HepG2 (cell line): ENCODE data around the gene PCDHGC5. TPM values are rescaled to one million over a fixed set of nuclear protein-coding genes. Genes with fewer than 3 reads are reported as not detected.

Experiments
- ATAC-seq: fragments of 200-7000 bp; cut with Tn5 transposase; 3 replicates; pipeline ENCODE4 v1.9.1; 2020; ENCODE audit warnings: mild to moderate bottlenecking, moderate library complexity
- BruUV-seq: library from RNA; stranded (reverse); fragments of 400-500 nt; replicated peaks from 2 replicates; lab custom pipeline; 2021; lab: Mats Ljungman, UMichigan
- CTCF ChIA-PET: fragments of 300-600 bp; formaldehyde crosslinking; extraction: SDS; loops from one replicate; lab custom pipeline; 2021; ENCODE audit warnings: low total read pairs, inconsistent platforms, low intra/inter-chr PET ratio; lab: Yijun Ruan, JAX
- POLR2A ChIA-PET: fragments of 350-600 bp; sonication (Branson Sonifier 250); formaldehyde crosslinking; loops from one replicate; lab custom pipeline; 2020; ENCODE audit warnings: antibody characterized with exemption, inconsistent platforms; lab: Yijun Ruan, JAX
- DNase-seq: peaks from one replicate; pipeline ENCODE4 v3.0.0-alpha.2; 2015; ENCODE audit warnings: low spot score
- FAIRE-seq: peaks from 3 replicates; lab custom pipeline; 2011; peaks lifted over from hg19 to GRCh38; lab: Jason Lieb, UNC
- H2AFZ ChIP-seq: one replicate; pipeline ENCODE4 v1.6.1; 2011; ENCODE audit warnings: low read length, inconsistent platforms
- H3K27ac ChIP-seq: fragments of 300-600 bp; 3 replicates; pipeline ENCODE4 v1.8.0; 2011; ENCODE audit warnings: mixed run types, mild to moderate bottlenecking, mixed read lengths, low read length, inconsistent platforms; ENCODE audit not compliant: insufficient read depth; ENCODE audit errors: extremely low read length
- H3K27me3 ChIP-seq, 2 experiments: fragments of 200-600 bp in 1 of 2; 2 replicates in 1 of 2; 3 replicates in 1 of 2; pipeline versions ENCODE4 v1.6.0 to v1.8.0; 2011; ENCODE audit warnings: low read length in 2 of 2, mild to moderate bottlenecking in 2 of 2, moderate library complexity in 2 of 2, inconsistent platforms in 1 of 2; ENCODE audit not compliant: insufficient read depth in 2 of 2, control insufficient read depth in 1 of 2
- H3K36me3 ChIP-seq, 2 experiments: fragments of 200-600 bp in 1 of 2; replicated peaks in 1 of 2; 2 replicates in 1 of 2; 3 replicates in 1 of 2; pipeline versions ENCODE4 v1.5.1 to v1.8.0; 2011; ENCODE audit warnings: low read length in 2 of 2, inconsistent platforms in 1 of 2; ENCODE audit not compliant: insufficient read depth in 2 of 2, control insufficient read depth in 1 of 2
- H3K4me1 ChIP-seq: 2 replicates; pipeline ENCODE4 v1.5.1; 2012; ENCODE audit warnings: low read length, inconsistent platforms; ENCODE audit not compliant: insufficient read depth
- H3K4me2 ChIP-seq: 2 replicates; pipeline ENCODE4 v1.6.0; 2011; ENCODE audit warnings: low read depth, low read length, inconsistent platforms
- H3K4me3 ChIP-seq, 3 experiments: fragments of 200-600 bp in 1 of 3; sonication (generic), shearing (Covaris generic) in 1 of 3; replicated peaks in 1 of 3; 2 replicates each; pipeline ENCODE4 v1.5.1; 2011 to 2016; ENCODE audit warnings: low read length in 3 of 3, inconsistent platforms in 2 of 3, low read depth in 2 of 3, mild to moderate bottlenecking in 2 of 3, control low read depth in 1 of 3, mixed read lengths in 1 of 3; ENCODE audit not compliant: insufficient read depth in 1 of 3
- H3K79me2 ChIP-seq: one replicate; pipeline ENCODE4 v1.6.1; 2011; ENCODE audit warnings: low read length, inconsistent platforms; ENCODE audit not compliant: insufficient read depth
- H3K9ac ChIP-seq: 2 replicates; pipeline ENCODE4 v1.6.0; 2011; ENCODE audit warnings: mild to moderate bottlenecking, low read depth, low read length, inconsistent platforms; ENCODE audit not compliant: insufficient read depth
- H3K9me3 ChIP-seq: 2 replicates; pipeline ENCODE4 v1.5.1; 2012; ENCODE audit warnings: mild to moderate bottlenecking, low read length
- H4K20me1 ChIP-seq: 2 replicates; pipeline ENCODE4 v1.6.0; 2011; ENCODE audit warnings: inconsistent platforms, mild to moderate bottlenecking, low read length, moderate library complexity; ENCODE audit not compliant: insufficient read depth
- ATRX ChIP-seq: sonication (generic); formaldehyde crosslinking; IDR thresholded peaks from 2 replicates; pipeline ENCODE4 v1.4.0; 2020; ENCODE audit warnings: missing genetic modification reagents, borderline replicate concordance
- CBX2 ChIP-seq, 2 experiments: fragments of 200-600 bp in 1 of 2; sonication (generic); formaldehyde crosslinking in 1 of 2; IDR thresholded peaks; 2 replicates each; pipeline versions ENCODE4 v1.7.0 to v1.8.1; 2018 to 2022; ENCODE audit warnings: low read depth in 2 of 2, low read length in 1 of 2, mild to moderate bottlenecking in 1 of 2, missing genetic modification reagents in 1 of 2
- CREBL2 ChIP-seq: sonication (generic); formaldehyde crosslinking; IDR thresholded peaks from 2 replicates; pipeline ENCODE4 v1.8.1; 2023; ENCODE audit warnings: missing genetic modification reagents, mild to moderate bottlenecking, borderline replicate concordance
- HOXA5 ChIP-seq: sonication (generic); formaldehyde crosslinking; IDR thresholded peaks from 2 replicates; pipeline ENCODE4 v1.4.0; 2020; ENCODE audit warnings: missing genetic modification reagents
- KLF13 ChIP-seq: sonication (generic); formaldehyde crosslinking; IDR thresholded peaks from 2 replicates; pipeline ENCODE4 v1.4.0; 2020; ENCODE audit warnings: mild to moderate bottlenecking, missing genetic modification reagents
- MTF2 ChIP-seq: sonication (generic); formaldehyde crosslinking; IDR thresholded peaks from 2 replicates; pipeline ENCODE4 v1.5.0; 2020; ENCODE audit warnings: missing genetic modification reagents, borderline replicate concordance
- MYC ChIP-seq: sonication (generic); formaldehyde crosslinking; IDR thresholded peaks from 2 replicates; pipeline ENCODE4 v1.9.0; 2021; ENCODE audit warnings: missing genetic modification reagents, borderline replicate concordance
- NCOA5 ChIP-seq: sonication (generic); formaldehyde crosslinking; IDR thresholded peaks from 2 replicates; pipeline ENCODE4 v1.4.0; 2020; ENCODE audit warnings: missing genetic modification reagents
- U2AF1 ChIP-seq: fragments of 200-400 bp; formaldehyde crosslinking; optimal IDR thresholded peaks from 2 replicates; pipeline ENCODE3; 2017; ENCODE audit warnings: mild to moderate bottlenecking, low read depth, low read length
- ZNF496 ChIP-seq: sonication (generic); formaldehyde crosslinking; IDR thresholded peaks from 2 replicates; pipeline ENCODE4 v1.8.1; 2023; ENCODE audit warnings: mild to moderate bottlenecking, moderate library complexity, missing genetic modification reagents; ENCODE audit not compliant: insufficient replicate concordance
- ZNF652 ChIP-seq: IDR thresholded peaks from 2 replicates; pipeline ENCODE4 v1.6.1; 2016; ENCODE audit warnings: low read depth, borderline replicate concordance
- ZNF747 ChIP-seq: sonication (generic); formaldehyde crosslinking; IDR thresholded peaks from 2 replicates; pipeline ENCODE4 v1.8.1; 2023; ENCODE audit warnings: missing genetic modification reagents, mild to moderate bottlenecking, borderline replicate concordance
- ZNF772 ChIP-seq: sonication (generic); formaldehyde crosslinking; IDR thresholded peaks from 2 replicates; pipeline ENCODE4 v1.5.0; 2020; ENCODE audit warnings: mild to moderate bottlenecking, missing genetic modification reagents
- WGBS: methylation state at CpG from one replicate; pipeline ENCODE4 v1.1.6; 2017; ENCODE audit warnings: low lambda C conversion rate; 5-methylcytosine and 5-hydroxymethylcytosine counted together
- in situ Hi-C: cut with HindIII; loops from 2 replicates; pipeline ENCODE4 v1.10.0; 2017; ENCODE audit warnings: low pct_unique_long_range_greater_than_20kb; ENCODE audit not compliant: extremely low pct_ligation_motif_present
- intact Hi-C: fragments of 100-400 bp; cut with micrococcal nuclease; formaldehyde crosslinking; loops from one replicate; pipeline ENCODE4 v1.10.0; 2022; ENCODE audit not compliant: unreplicated experiment
- polyA plus RNA-seq, 8 experiments: library from polyadenylated mRNA; depleted of rRNA in 3 of 8; stranded (reverse) in 7 of 8; unstranded in 1 of 8; fragments of >200 nt; fragmentation: Illumina TruSeq in 4 of 8; extraction: Trizol in 4 of 8; gene quantifications; 2 replicates each; pipeline versions ENCODE4 v1.2.1 to v1.2.3, GENCODE V29; 2011 to 2016; ENCODE audit warnings: low read depth in 4 of 8, missing spikeins in 1 of 8, mixed read lengths in 1 of 8; ENCODE audit not compliant: insufficient read depth in 1 of 8
- total RNA-seq, 5 experiments: library from RNA; depleted of rRNA; stranded (reverse); fragments of >200 nt; fragmentation: Illumina TruSeq; extraction: Trizol; gene quantifications; 2 replicates each; pipeline ENCODE4 v1.2.3, GENCODE V29; 2016; ENCODE audit warnings: low read depth in 1 of 5
- TF ChIP-seq, protein P1 (sequence below): sonication (generic); formaldehyde crosslinking; IDR thresholded peaks from 2 replicates; pipeline ENCODE4 v1.5.1; 2020; ENCODE audit warnings: missing genetic modification reagents, mild to moderate bottlenecking, borderline replicate concordance

The PCDHGC5 gene
- total and polyA plus RNA-seq, 2 of the 13 experiments (the other 11 are each of a cell fraction or from before 2014, with no cell fraction given): 0.03 TPM; not detected in 1

- Histone ChIP-seq H3K9me3 (no peaks in the 10 kb centered on the region), H3K27me3 (no peaks in the 10 kb centered on the region), H3K4me1 (no peaks in the 10 kb centered on the region), H3K4me3 (no peak overlapping the region), H3K27ac (no peak overlapping the region), H3K9ac (no peak overlapping the region), H2AFZ (no peak overlapping the region), H3K4me2 (no peak overlapping the region), H3K79me2 (no peaks in the 10 kb centered on the region), H3K36me3 (no peaks in the 10 kb centered on the region), H4K20me1 (no peaks in the 10 kb centered on the region)
- no peak for FAIRE-seq
- in situ Hi-C loops (no loop called here), intact Hi-C loops (no loop called here)
- no peak for TF ChIP-seq MTF2 (CRISPR knock-in tag)
- no peak for TF ChIP-seq CBX2 (IDR thresholded peaks at IDR 0.05; ENCODE audit: low read depth, low read length)
- TF ChIP-seq CBX2 (CRISPR knock-in tag; IDR thresholded peaks at IDR 0.05; ENCODE audit: low read depth): no peak
- TF ChIP-seq U2AF1: no peak
- no peak for TF ChIP-seq MYC
- CTCF ChIA-PET: no interaction called here
- 34% methylated on average over 9 of the region's 9 CpGs for WGBS
- ATAC-seq: no peak
- POLR2A ChIA-PET: no interaction called here
- BruUV-seq: no TSS peak
- DNase-seq: no peak
These were observed 48.5 kb upstream of the PCDHGC5 start for GRCh38 chr5:141440341-141440740.

- no peak for FAIRE-seq
These were observed 47.2 kb upstream of the PCDHGC5 start for GRCh38 chr5:141441571-141442170.

More at GRCh38 chr5:141441571-141442170, 47.2 kb upstream of the PCDHGC5 start:
- no peaks in the 10 kb centered on the region for H3K4me1 ChIP-seq
- no peak overlapping the region for H3K27ac ChIP-seq
- in situ Hi-C loops: no loop called here
- 93% methylated on average over 19 of the region's 50 CpGs for WGBS
- no peak overlapping the region for H3K4me2 ChIP-seq
- H2AFZ ChIP-seq: no peak overlapping the region
- no peak for TF ChIP-seq ZNF496
- TF ChIP-seq ZNF772 (CRISPR knock-in tag): no peak
- no peak for TF ChIP-seq NCOA5 (CRISPR knock-in tag)
- no peak for TF ChIP-seq ZNF652
- TF ChIP-seq KLF13 (CRISPR knock-in tag): no peak
- TF ChIP-seq, protein P1, sequence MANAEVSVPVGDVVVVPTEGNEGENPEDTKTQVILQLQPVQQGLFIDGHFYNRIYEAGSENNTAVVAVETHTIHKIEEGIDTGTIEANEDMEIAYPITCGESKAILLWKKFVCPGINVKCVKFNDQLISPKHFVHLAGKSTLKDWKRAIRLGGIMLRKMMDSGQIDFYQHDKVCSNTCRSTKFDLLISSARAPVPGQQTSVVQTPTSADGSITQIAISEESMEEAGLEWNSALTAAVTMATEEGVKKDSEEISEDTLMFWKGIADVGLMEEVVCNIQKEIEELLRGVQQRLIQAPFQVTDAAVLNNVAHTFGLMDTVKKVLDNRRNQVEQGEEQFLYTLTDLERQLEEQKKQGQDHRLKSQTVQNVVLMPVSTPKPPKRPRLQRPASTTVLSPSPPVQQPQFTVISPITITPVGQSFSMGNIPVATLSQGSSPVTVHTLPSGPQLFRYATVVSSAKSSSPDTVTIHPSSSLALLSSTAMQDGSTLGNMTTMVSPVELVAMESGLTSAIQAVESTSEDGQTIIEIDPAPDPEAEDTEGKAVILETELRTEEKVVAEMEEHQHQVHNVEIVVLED (CRISPR knock-in tag): no peak
- TF ChIP-seq ATRX (CRISPR knock-in tag): no peak
- no peak for TF ChIP-seq ZNF747
- no peak for TF ChIP-seq CREBL2 (CRISPR knock-in tag)
- no peak for TF ChIP-seq HOXA5 (CRISPR knock-in tag)
- TF ChIP-seq, all 625 proteins: peak for 0
- no peaks in the 10 kb centered on the region for H4K20me1 ChIP-seq
- DNase-seq (no peak), ATAC-seq (no peak)
- no TSS peak for BruUV-seq
- H3K27me3 ChIP-seq: no peaks in the 10 kb centered on the region
- no peak overlapping the region for H3K4me3 ChIP-seq
- H3K9me3 ChIP-seq: no peaks in the 10 kb centered on the region
- H3K79me2 ChIP-seq: no peaks in the 10 kb centered on the region
- ChIA-PET POLR2A (no interaction called here), CTCF (no interaction called here)
- intact Hi-C loops: no loop called here
- no peaks in the 10 kb centered on the region for H3K36me3 ChIP-seq
- H3K9ac ChIP-seq: no peak overlapping the region
